Brain microvascular endothelial cell (primary cell): ENCODE data around the gene CADM2.

Experiments
- DNase-seq: peaks from one replicate; pipeline ENCODE4 v3.0.0-alpha.2; 2020
- H3K27ac ChIP-seq: fragments of 250-450 bp; sonication (Bioruptor Pico); 2 replicates; pipeline ENCODE4 v1.5.1; 2020; ENCODE audit warnings: mild to moderate bottlenecking, moderate library complexity
- H3K27me3 ChIP-seq: fragments of 250-450 bp; sonication (Bioruptor Pico); replicated peaks from 2 replicates; pipeline ENCODE4 v1.5.1; 2020; ENCODE audit warnings: mild to moderate bottlenecking
- H3K36me3 ChIP-seq: fragments of 250-450 bp; sonication (Bioruptor Pico); replicated peaks from 2 replicates; pipeline ENCODE4 v1.5.1; 2020; ENCODE audit warnings: mild to moderate bottlenecking
- H3K4me3 ChIP-seq: 2 replicates; pipeline ENCODE4 v1.5.1; 2011; ENCODE audit warnings: low read depth, mild to moderate bottlenecking, control low read depth, low read length, moderate library complexity
- CTCF ChIP-seq: IDR thresholded peaks from 2 replicates; pipeline ENCODE4 v1.5.1; 2011; ENCODE audit warnings: low read depth, mild to moderate bottlenecking, moderate library complexity, low read length, control low read depth, inconsistent platforms; ENCODE audit errors: missing control alignments
- in situ Hi-C: cut with HindIII; loops from 2 replicates; pipeline ENCODE4 v1.10.0; 2017; ENCODE audit warnings: low sequenced_read_pairs, low pct_ligation_motif_present

CADM2 gene

GRCh38 chr3:85508659-85509058 lies 549.9 kb downstream of the CADM2 start:
- no peak for DNase-seq
- TF ChIP-seq CTCF: no peak
- H3K4me3 ChIP-seq: no peak overlapping the region
- H3K27ac ChIP-seq: no peak overlapping the region
- in situ Hi-C loops: no loop called here
- no peaks in the 10 kb centered on the region for H3K36me3 ChIP-seq
- no peaks in the 10 kb centered on the region for H3K27me3 ChIP-seq

GRCh38 chr3:85516146-85516545 lies 557.4 kb downstream of the CADM2 start:
- Histone ChIP-seq H3K36me3 (no peaks in the 10 kb centered on the region), H3K4me3 (no peak overlapping the region), H3K27me3 (no peaks in the 10 kb centered on the region), H3K27ac (no peak overlapping the region)
- TF ChIP-seq CTCF: no peak
- DNase-seq: no peak
- in situ Hi-C loops: no loop called here

DNA sequence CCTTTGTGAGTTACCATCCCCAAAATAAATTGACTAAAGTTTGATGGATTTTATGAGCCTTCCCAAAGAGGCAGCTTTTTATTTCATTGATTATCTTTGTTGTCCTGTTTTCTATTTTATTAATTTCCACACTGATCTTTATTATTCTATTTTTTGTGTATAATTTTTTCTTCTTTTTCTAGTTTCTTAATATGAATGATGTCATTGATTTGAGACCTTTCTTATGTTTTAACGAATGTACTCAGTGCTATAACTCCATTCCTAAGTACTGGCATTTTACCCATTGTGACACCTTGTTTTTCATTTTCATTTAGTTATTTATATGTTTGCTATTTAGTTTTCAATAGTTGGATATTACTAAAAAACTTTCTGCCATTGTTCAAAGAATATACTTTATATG lies 565.3 kb downstream of the CADM2 start:
- H3K4me3 ChIP-seq: no peak overlapping the region

GRCh38 chr3:85525264-85525663 lies 566.5 kb downstream of the CADM2 start:
- no peak for TF ChIP-seq CTCF
- no peaks in the 10 kb centered on the region for H3K36me3 ChIP-seq
- DNase-seq: no peak
- in situ Hi-C loops: no loop called here
- H3K4me3 ChIP-seq: no peak overlapping the region
- H3K27ac ChIP-seq: no peak overlapping the region
- no peaks in the 10 kb centered on the region for H3K27me3 ChIP-seq

More for the DNA sequence above, 565.3 kb downstream of the CADM2 start:
- Histone ChIP-seq H3K27ac (no peak overlapping the region), H3K27me3 (no peaks in the 10 kb centered on the region), H3K36me3 (no peaks in the 10 kb centered on the region)
- no peak for TF ChIP-seq CTCF
- no peak for DNase-seq
- in situ Hi-C loops: no loop called here

GRCh38 chr3:85533586-85533985 lies 574.8 kb downstream of the CADM2 start:
- in situ Hi-C loops: no loop called here
- Histone ChIP-seq H3K4me3 (no peak overlapping the region), H3K27me3 (no peaks in the 10 kb centered on the region), H3K27ac (no peak overlapping the region), H3K36me3 (no peaks in the 10 kb centered on the region)
- no peak for TF ChIP-seq CTCF
- DNase-seq: no peak

DNA sequence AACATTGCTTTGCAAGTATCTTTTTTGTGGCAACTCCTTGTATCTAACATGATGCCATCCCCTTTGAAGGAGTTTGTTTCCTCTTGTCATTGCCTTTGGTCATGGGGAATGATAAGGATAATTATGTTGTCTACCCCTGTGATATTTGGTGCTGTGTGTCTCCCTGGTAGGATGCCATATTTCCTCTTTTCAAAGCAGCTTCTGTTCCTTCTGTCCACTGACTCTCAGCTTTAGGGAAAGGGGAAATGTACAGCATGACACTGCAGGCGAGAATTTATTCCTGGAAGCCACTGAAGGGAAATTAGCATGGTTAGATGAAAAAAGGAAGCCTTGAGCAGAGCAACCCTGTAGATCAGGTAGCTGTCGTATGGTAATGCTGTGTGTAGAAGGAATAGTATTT lies 576.7 kb downstream of the CADM2 start:
- H3K4me3 ChIP-seq: no peak overlapping the region
- H3K36me3 ChIP-seq: no peaks in the 10 kb centered on the region
- no peak for TF ChIP-seq CTCF
- no peak overlapping the region for H3K27ac ChIP-seq
- in situ Hi-C loops: no loop called here
- no peaks in the 10 kb centered on the region for H3K27me3 ChIP-seq
- no peak for DNase-seq
